Mesothelial cell of epicardium (in vitro differentiated cells): Measurements from ENCODE around the gene BACH1. TPM values are rescaled to one million over a fixed set of nuclear protein-coding genes. Genes with fewer than 3 reads are reported as not detected.

Source experiments
- DNase-seq, 2 experiments: peaks; one replicate each; pipeline ENCODE4 v3.0.0; 2021; ENCODE audit warnings: low spot score in 2 of 2; ENCODE audit not compliant: unreplicated experiment in 2 of 2
- H3K27ac Mint-ChIP-seq: 2 replicates; pipeline ENCODE4 v1.8.0; 2021; ENCODE audit warnings: mixed read lengths
- H3K27me3 Mint-ChIP-seq: 2 replicates; pipeline ENCODE4 v1.8.0; 2021; ENCODE audit warnings: low read depth, mixed read lengths
- H3K36me3 Mint-ChIP-seq: 2 replicates; pipeline ENCODE4 v1.8.0; 2021; ENCODE audit warnings: mixed read lengths
- H3K4me1 Mint-ChIP-seq: 2 replicates; pipeline ENCODE4 v1.8.0; 2021; ENCODE audit warnings: mixed read lengths
- H3K4me3 Mint-ChIP-seq: 2 replicates; pipeline ENCODE4 v1.8.0; 2021; ENCODE audit warnings: mild to moderate bottlenecking, moderate library complexity, mixed read lengths
- H3K9me3 Mint-ChIP-seq: 2 replicates; pipeline ENCODE4 v1.8.0; 2021; ENCODE audit warnings: mixed read lengths
- total RNA-seq: library from RNA; stranded (reverse); gene quantifications from 3 replicates; pipeline ENCODE4 v1.2.1, GENCODE V29; 2021
- TF ChIP-seq, protein P1 (sequence below): fragments of 200-600 bp; sonication (generic); IDR thresholded peaks from one replicate; pipeline ENCODE4 v1.5.0; 2021; ENCODE audit warnings: antibody characterized with exemption; ENCODE audit not compliant: unreplicated experiment

The BACH1 gene
- total RNA-seq, 1 donor from 2014 or later, result 100 TPM

DNA sequence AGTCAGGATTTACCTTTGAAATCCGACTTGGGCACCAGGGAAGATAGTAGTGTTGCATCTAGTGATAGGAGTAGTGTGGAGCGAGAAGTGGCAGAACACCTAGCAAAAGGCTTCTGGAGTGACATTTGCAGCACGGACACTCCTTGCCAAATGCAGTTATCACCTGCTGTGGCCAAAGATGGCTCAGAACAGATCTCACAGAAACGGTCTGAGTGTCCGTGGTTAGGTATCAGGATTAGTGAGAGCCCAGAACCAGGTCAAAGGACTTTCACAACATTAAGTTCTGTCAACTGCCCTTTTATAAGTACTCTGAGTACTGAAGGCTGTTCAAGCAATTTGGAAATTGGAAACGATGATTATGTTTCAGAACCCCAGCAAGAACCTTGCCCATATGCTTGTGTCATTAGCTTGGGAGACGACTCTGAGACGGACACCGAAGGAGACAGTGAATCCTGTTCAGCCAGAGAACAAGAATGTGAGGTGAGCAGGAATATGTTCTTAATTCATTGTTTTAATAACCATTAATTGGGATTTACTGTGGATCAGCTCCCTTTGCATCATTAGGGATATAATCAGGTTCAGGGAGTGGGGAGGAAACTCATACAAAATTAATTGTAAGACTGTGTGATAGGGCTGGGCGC, 28.3 kb downstream of the BACH1 start:
- Mint-ChIP-seq H3K27me3 (no peaks in the 10 kb centered on the region), H3K9me3 (no peaks in the 10 kb centered on the region), H3K4me1 (no peaks in the 10 kb centered on the region), H3K27ac (no peak overlapping the region), H3K4me3 (no peak overlapping the region), H3K36me3 (peaks cover 32% of the 10 kb centered on the region)
- DNase-seq, result no peak
- TF ChIP-seq, protein P1, sequence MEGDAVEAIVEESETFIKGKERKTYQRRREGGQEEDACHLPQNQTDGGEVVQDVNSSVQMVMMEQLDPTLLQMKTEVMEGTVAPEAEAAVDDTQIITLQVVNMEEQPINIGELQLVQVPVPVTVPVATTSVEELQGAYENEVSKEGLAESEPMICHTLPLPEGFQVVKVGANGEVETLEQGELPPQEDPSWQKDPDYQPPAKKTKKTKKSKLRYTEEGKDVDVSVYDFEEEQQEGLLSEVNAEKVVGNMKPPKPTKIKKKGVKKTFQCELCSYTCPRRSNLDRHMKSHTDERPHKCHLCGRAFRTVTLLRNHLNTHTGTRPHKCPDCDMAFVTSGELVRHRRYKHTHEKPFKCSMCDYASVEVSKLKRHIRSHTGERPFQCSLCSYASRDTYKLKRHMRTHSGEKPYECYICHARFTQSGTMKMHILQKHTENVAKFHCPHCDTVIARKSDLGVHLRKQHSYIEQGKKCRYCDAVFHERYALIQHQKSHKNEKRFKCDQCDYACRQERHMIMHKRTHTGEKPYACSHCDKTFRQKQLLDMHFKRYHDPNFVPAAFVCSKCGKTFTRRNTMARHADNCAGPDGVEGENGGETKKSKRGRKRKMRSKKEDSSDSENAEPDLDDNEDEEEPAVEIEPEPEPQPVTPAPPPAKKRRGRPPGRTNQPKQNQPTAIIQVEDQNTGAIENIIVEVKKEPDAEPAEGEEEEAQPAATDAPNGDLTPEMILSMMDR, result no peak

DNA sequence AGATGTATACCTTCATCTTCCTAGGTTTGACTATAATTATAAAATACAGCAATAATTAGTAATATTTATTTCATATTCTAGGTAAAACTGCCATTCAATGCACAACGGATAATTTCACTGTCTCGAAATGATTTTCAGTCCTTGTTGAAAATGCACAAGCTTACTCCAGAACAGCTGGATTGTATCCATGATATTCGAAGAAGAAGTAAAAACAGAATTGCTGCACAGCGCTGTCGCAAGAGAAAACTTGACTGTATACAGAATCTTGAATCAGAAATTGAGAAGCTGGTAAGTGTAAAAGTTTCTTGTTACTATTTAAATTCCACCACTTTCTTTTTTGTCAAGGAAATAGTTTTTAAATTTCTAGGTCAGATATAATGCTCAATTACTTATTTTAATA, 30.7 kb downstream of the BACH1 start:
- Mint-ChIP-seq H3K27me3 (no peaks in the 10 kb centered on the region), H3K4me3 (no peak overlapping the region), H3K9me3 (no peaks in the 10 kb centered on the region), H3K27ac (no peak overlapping the region), H3K36me3 (peaks cover 25% of the 10 kb centered on the region), H3K4me1 (no peaks in the 10 kb centered on the region)
- TF ChIP-seq, protein P1, result no peak
- no peak for DNase-seq

DNA sequence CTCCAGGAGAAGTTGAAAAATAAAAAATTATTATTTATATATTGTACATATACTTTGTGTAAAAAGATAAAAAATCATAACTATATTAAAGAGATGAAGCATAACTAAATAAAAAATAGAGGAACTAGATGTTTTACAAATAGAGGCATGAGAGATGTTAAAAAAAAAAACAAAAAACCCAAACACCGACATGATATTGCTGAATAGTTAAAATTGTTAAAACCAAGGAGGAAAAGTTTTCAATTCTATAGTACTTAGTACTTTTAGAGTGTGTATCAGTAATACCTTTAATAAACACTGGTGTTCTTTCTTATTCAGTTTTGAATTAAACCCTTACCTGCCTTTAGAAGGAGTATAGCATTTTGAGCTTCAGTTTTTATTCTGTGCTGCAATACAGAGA, 32.1 kb downstream of the BACH1 start:
- H3K4me3 Mint-ChIP-seq, result no peak overlapping the region
- H3K36me3 Mint-ChIP-seq, result peaks cover 26% of the 10 kb centered on the region
- no peak overlapping the region for H3K27ac Mint-ChIP-seq
- H3K9me3 Mint-ChIP-seq, result no peaks in the 10 kb centered on the region
- DNase-seq, result no peak
- TF ChIP-seq, protein P1, result no peak
- no peaks in the 10 kb centered on the region for H3K27me3 Mint-ChIP-seq
- H3K4me1 Mint-ChIP-seq, result no peaks in the 10 kb centered on the region

DNA sequence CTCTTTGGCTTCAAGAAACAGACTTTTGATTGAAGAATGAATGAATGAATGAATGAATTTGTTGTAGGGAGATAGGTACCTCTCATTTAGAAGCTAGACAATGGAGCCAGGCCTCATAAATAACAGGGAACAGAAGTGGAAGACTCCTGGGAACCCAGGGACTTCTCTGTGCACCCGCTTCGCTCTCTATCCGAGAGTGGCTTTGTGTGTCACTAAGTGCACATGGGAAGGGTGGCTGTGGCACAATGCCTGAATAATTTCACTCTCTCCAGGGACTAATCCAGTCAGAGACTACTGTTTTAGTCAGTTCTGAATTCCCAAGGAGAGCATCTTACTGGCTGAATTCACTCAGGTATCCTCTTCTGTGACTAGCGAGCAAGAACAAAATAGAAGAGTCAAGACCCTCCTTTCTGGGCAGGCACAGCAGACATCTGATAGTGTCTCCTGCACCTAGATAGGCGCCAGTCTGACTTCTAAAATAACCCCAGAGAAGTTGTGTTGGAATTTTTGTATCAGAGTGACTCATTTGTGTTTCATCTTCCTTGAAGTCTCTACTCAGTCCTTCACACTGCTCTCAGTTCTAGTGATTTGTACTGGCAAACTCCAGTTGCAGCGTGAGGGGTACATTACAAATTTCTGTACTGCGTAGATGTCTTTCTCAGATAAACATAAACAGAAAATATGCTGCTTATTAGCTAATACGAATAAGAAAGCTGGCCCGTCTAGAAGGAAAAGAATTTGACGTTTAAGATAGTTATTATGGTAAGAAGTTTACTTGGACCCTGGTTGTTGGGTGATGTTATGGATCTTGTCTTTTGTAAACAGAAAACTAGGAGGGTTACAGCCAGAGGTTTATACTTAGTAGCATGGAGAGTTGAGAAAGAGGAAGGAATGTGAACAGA, 34.0 kb downstream of the BACH1 start:
- Mint-ChIP-seq H3K4me3 (no peak overlapping the region), H3K27me3 (no peaks in the 10 kb centered on the region)

DNA sequence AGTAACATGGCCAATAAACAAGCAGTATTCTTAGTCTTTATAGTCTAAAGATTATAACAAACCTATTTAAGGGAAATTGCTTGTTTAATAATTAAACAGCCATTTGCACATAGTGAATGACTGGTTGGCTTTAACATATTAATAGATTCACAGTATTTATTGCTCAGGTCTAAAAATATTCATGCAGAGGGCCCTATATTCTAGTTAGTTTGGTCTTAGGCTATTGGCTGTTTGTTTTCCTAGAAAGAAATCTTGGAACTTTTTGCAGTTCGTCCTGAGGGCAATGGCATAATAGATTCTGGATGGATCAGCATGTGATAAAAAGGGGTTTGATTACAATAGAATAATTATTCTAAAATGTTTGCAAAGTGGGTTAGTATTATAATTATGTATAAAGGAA, 34.7 kb downstream of the BACH1 start:
- no peak overlapping the region for H3K4me3 Mint-ChIP-seq
- no peak for DNase-seq
- no peak overlapping the region for H3K27ac Mint-ChIP-seq
- H3K9me3 Mint-ChIP-seq, result no peaks in the 10 kb centered on the region
- TF ChIP-seq, protein P1, result no peak
- no peaks in the 10 kb centered on the region for H3K27me3 Mint-ChIP-seq
- H3K4me1 Mint-ChIP-seq, result no peaks in the 10 kb centered on the region
- peaks cover 14% of the 10 kb centered on the region for H3K36me3 Mint-ChIP-seq

More for the DNA sequence above, 34.0 kb downstream of the BACH1 start:
- TF ChIP-seq, protein P1, result no peak
- no peak overlapping the region for H3K27ac Mint-ChIP-seq
- no peaks in the 10 kb centered on the region for H3K4me1 Mint-ChIP-seq
- H3K36me3 Mint-ChIP-seq, result peaks cover 14% of the 10 kb centered on the region
- H3K9me3 Mint-ChIP-seq, result no peaks in the 10 kb centered on the region
- DNase-seq, result no peak
